CD4-positive, alpha-beta T cell treated with Interleukin-15 for 1 hour (primary cell): ENCODE data around the gene MCTP1.

Experiments used
- DNase-seq: peaks from one replicate; pipeline ENCODE4 v3.0.0-alpha.2; 2020

The MCTP1 gene

DNA sequence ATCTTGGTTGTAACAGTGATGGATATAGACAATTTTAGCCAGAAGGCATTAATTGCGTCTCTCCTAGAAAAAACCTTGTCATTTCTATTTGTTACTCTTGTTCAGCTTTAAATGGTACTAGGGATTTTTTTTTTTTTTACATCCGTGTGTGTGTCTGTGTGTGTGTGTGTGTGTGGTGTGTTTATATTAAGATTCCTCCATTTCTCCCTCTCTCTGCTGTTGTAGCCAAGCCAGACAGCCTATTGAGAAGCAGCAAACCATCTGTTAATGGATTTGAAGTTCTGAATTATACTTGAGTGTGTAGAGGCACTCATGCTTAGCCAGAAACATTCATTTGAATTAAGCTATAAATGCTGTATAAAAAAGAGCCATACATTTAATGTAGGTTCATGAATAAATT lies 594.1 kb downstream of the MCTP1 start:
- DNase-seq, result no peak

GRCh38 chr5:94689908-94690307 lies 595.0 kb downstream of the MCTP1 start:
- DNase-seq, result no peak

GRCh38 chr5:94682814-94683520 lies 601.9 kb downstream of the MCTP1 start:
- DNase-seq, result no peak

- DNase-seq, result no peak
Observed at GRCh38 chr5:94675965-94676618, 608.8 kb downstream of the MCTP1 start.

GRCh38 chr5:94674490-94675382 lies 610.2 kb downstream of the MCTP1 start:
- DNase-seq, result no peak

- no peak for DNase-seq
Observed at GRCh38 chr5:94672746-94673145, 612.1 kb downstream of the MCTP1 start.

DNA sequence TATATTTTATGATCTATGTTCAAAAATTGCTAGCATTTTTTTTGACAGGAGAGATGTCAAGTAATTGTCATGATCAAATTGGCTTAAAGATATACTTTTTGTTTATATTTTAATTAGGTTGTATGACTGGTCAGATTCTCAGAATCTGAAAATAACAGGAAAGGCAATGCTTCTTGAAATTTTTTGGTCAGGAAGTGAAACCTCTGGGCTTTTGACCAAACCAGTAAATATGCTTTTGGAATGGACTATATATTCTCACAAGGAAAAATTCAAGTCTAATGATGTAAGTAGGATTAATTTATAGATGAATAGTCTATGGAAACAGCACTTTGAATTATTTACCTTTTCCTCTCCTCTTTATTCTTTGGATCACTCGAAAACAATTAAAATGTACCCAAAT lies 614.2 kb downstream of the MCTP1 start:
- DNase-seq, result no peak

DNA sequence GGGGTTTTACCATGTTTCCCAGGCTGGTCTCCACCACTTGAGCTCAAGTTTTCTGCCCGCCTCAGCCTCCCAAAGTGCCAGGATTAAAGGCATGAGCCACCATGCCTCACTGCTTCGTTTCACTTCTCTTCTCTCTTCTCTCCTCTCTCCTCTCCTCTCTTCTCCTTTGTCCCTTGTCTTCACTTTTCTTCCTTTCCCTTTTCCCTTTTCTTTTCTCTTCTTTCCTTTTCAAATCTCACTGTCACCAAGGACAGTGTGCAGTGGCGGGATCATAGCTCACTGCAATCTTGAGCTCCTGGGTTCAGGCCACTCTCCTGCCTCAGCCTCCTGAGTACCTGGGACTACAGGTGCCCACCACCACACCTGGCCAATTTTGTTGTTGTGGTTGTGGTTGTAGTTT lies 617.0 kb downstream of the MCTP1 start:
- no peak for DNase-seq

GRCh38 chr5:94661086-94661485 lies 623.8 kb downstream of the MCTP1 start:
- DNase-seq, result no peak

- no peak for DNase-seq
Observed at GRCh38 chr5:94660506-94660905, 624.4 kb downstream of the MCTP1 start.

- DNase-seq, result no peak
Observed at GRCh38 chr5:94658272-94658671, 626.6 kb downstream of the MCTP1 start.
